Body of pancreas (tissue), 4 donors: Measurements from ENCODE around the gene CD84. TPM values are rescaled to one million over a fixed set of nuclear protein-coding genes. Genes with fewer than 3 reads are reported as not detected.

Experiments used
- ATAC-seq: fragments of 150-250 bp; one replicate; pipeline ENCODE4 v1.9.1; 2016
- DNase-seq, 4 donors: peaks; one replicate each; pipeline ENCODE4 v3.0.0-alpha.2; 2019
- H3K27ac ChIP-seq, 4 donors: fragments of 200-600 bp; sonication (generic); 1 replicate in 3 of 4; 2 replicates in 1 of 4; pipeline versions ENCODE4 v1.5.1 to v1.6.1; 2016 to 2019; ENCODE audit warnings: mild to moderate bottlenecking in 1 of 4, mixed read lengths in 1 of 4, moderate library complexity in 1 of 4
- H3K27me3 ChIP-seq, 2 donors: fragments of 200-600 bp; sonication (generic); one replicate each; pipeline ENCODE4 v1.6.0; 2016; ENCODE audit warnings: mild to moderate bottlenecking in 1 of 2
- H3K36me3 ChIP-seq, 2 donors: fragments of 200-600 bp; sonication (generic); replicated peaks in 1 of 2; 2 replicates each; pipeline ENCODE4 v1.5.1; 2016; ENCODE audit warnings: low read depth in 2 of 2; ENCODE audit not compliant: insufficient read depth in 1 of 2
- H3K4me1 ChIP-seq: fragments of 200-600 bp; sonication (generic); one replicate; pipeline ENCODE4 v1.6.0; 2016
- H3K4me3 ChIP-seq, 2 donors: fragments of 200-600 bp; sonication (generic); 1 replicate in 1 of 2; 2 replicates in 1 of 2; pipeline ENCODE4 v1.5.1; 2016 to 2019
- H3K9me3 ChIP-seq, 3 donors: fragments of 200-600 bp; sonication (generic); 1 replicate in 2 of 3; 2 replicates in 1 of 3; pipeline ENCODE4 v1.5.1; 2016
- POLR2A ChIP-seq, 3 donors: fragments of 450-650 bp; IDR thresholded peaks; one replicate each; pipeline ENCODE4 v1.6.1; 2016; ENCODE audit warnings: antibody characterized with exemption in 3 of 3, mild to moderate bottlenecking in 2 of 3
- WGBS, 2 donors: methylation state at CpG; one replicate each; pipeline ENCODE4 v1.1.5; 2017; 5-methylcytosine and 5-hydroxymethylcytosine counted together
- intact Hi-C: fragments of 100-400 bp; cut with DNase I; formaldehyde crosslinking; loops from one replicate; pipeline ENCODE4 v1.15.1; 2023
- total RNA-seq, 2 donors: library from RNA; depleted of rRNA; stranded (reverse); fragments of >200 nt; gene quantifications; one replicate each; pipeline ENCODE4 v1.1.0, GENCODE V29; 2016
- TF ChIP-seq, protein P1 (sequence below), 7 experiments: fragments of 450-650 bp in 4 of 7; fragments of 200-600 bp in 3 of 7; sonication (generic) in 3 of 7; IDR thresholded peaks; one replicate each; pipeline ENCODE4 v1.5.1; 2016 to 2019; ENCODE audit warnings: antibody characterized with exemption in 7 of 7

CD84 gene
- total RNA-seq, 2 donors from 2014 or later, result 3.0 to 7.0 TPM

DNA sequence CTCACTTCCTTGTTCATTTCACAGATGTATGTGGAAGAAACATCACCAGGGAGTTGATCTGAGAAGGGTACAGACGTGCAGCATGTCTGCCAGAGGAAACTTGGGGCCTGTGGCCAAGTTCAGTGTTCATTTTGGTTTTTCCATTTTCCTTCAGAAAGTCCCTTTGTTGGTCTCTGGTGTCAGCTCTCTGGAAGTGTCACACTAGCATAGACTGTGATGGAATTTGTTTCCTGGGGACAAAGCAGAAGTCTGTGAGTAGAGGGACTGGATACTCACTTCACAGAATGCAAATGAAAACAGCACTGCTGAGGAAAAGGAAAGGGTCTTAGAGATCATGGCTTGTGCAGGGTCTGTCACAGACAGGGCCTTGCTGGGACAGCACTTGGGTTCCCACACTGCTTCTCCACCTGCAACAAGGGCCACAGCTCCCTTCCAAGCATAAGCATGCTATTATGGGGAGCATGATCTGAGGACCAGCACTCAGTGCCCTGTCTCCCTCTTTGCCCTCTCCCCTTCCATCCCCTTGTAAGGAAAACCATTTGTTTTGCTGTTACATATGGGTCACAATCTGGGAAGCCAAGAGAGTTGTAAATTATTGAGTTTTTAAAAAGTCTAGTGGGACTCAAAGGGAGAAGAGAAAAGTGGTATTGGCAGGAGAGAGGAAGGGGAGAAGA, 31.4 kb upstream of the CD84 start:
- no peaks in the 10 kb centered on the region for H3K36me3 ChIP-seq
- H3K27ac ChIP-seq, result no peak overlapping the region
- H3K4me3 ChIP-seq, result no peak overlapping the region
- H3K9me3 ChIP-seq, result no peaks in the 10 kb centered on the region
- no peak for ATAC-seq
- H3K27me3 ChIP-seq, result no peaks in the 10 kb centered on the region
- intact Hi-C loops, result no loop called here
- no peak for TF ChIP-seq POLR2A (IDR thresholded peaks at IDR 0.05)
- TF ChIP-seq, protein P1, sequence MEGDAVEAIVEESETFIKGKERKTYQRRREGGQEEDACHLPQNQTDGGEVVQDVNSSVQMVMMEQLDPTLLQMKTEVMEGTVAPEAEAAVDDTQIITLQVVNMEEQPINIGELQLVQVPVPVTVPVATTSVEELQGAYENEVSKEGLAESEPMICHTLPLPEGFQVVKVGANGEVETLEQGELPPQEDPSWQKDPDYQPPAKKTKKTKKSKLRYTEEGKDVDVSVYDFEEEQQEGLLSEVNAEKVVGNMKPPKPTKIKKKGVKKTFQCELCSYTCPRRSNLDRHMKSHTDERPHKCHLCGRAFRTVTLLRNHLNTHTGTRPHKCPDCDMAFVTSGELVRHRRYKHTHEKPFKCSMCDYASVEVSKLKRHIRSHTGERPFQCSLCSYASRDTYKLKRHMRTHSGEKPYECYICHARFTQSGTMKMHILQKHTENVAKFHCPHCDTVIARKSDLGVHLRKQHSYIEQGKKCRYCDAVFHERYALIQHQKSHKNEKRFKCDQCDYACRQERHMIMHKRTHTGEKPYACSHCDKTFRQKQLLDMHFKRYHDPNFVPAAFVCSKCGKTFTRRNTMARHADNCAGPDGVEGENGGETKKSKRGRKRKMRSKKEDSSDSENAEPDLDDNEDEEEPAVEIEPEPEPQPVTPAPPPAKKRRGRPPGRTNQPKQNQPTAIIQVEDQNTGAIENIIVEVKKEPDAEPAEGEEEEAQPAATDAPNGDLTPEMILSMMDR (IDR thresholded peaks at IDR 0.05), result no peak
- no peak for DNase-seq
- WGBS, 2 donors, result 13 to 21% methylated on average over 1 of the region's 1 CpG
- no peaks in the 10 kb centered on the region for H3K4me1 ChIP-seq

DNA sequence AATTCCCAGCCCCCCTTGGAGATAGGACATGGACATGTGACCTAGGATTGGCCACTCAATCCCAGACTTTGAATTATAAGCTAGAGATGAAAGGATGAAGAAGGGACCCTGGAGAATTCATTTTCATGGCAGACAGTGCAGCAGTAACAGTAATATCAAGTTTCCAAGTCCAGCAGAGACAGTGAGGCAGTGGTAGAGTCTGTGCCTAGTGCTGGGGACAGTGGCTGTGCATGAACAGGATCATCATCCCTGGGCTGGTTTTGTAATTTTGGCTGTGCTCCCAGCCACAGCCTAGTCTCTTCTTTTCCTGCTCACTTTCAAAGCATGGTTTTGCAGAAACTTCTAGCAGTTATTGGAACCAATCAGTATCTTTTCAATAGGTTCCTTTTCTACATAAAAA, 29.6 kb upstream of the CD84 start:
- Histone ChIP-seq H3K27me3 (no peaks in the 10 kb centered on the region), H3K9me3 (no peaks in the 10 kb centered on the region), H3K27ac (no peak overlapping the region), H3K36me3 (no peaks in the 10 kb centered on the region), H3K4me1 (no peaks in the 10 kb centered on the region), H3K4me3 (no peak overlapping the region)
- DNase-seq (no peak), ATAC-seq (no peak)
- intact Hi-C loops, result loop anchor here (5.0 kb wide), 1 partner anchor 182 kb away; no protein-coding TSS in a partner anchor
- TF ChIP-seq, protein P1 (IDR thresholded peaks at IDR 0.05), result no peak
- no peak for TF ChIP-seq POLR2A (IDR thresholded peaks at IDR 0.05)

DNA sequence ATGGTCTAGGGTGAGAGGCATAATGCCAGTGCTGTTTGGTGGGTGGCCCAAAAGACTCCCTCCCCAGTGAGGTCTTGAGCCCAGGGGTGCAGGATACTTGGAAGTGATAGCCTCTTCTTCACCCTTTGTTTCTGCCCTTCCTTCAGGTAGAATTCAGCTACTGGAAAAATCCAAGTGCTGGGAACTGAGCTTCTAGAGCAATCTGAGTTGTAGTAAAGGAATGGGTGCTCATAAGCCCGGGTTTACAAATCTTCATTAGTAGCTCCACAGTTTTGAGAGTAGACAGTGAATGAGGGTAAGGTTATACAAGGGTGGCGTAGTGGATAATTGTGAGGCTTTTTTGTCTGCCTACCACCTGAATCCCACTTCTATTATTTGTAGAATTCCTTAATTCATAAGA, 29.2 kb upstream of the CD84 start:
- 41 to 47% methylated on average over 2 of the region's 2 CpGs for WGBS, 2 donors
- no peak for ATAC-seq
- no peaks in the 10 kb centered on the region for H3K9me3 ChIP-seq
- TF ChIP-seq, protein P1 (IDR thresholded peaks at IDR 0.05), result no peak
- no peak for TF ChIP-seq POLR2A (IDR thresholded peaks at IDR 0.05)
- no peak for DNase-seq
- H3K27ac ChIP-seq, result no peak overlapping the region
- no peak overlapping the region for H3K4me3 ChIP-seq
- H3K4me1 ChIP-seq, result no peaks in the 10 kb centered on the region
- H3K27me3 ChIP-seq, result no peaks in the 10 kb centered on the region
- intact Hi-C loops, result loop anchor here (5.0 kb wide), 1 partner anchor 181 kb away; no protein-coding TSS in a partner anchor
- H3K36me3 ChIP-seq, result no peaks in the 10 kb centered on the region

- H3K4me1 ChIP-seq, result no peaks in the 10 kb centered on the region
- TF ChIP-seq POLR2A (IDR thresholded peaks at IDR 0.05), result no peak
- TF ChIP-seq, protein P1 (IDR thresholded peaks at IDR 0.05), result no peak
- no peaks in the 10 kb centered on the region for H3K36me3 ChIP-seq
- no peak for DNase-seq
- 70 to 74% methylated on average over 6 of the region's 6 CpGs for WGBS, 2 donors
- no peaks in the 10 kb centered on the region for H3K9me3 ChIP-seq
- intact Hi-C loops, result loop anchor here (5.0 kb wide), 1 partner anchor 181 kb away; no protein-coding TSS in a partner anchor
- H3K27me3 ChIP-seq, result no peaks in the 10 kb centered on the region
- ATAC-seq, result no peak
- H3K27ac ChIP-seq, result no peak overlapping the region
- H3K4me3 ChIP-seq, result no peak overlapping the region
Measured at GRCh38 chr1:160608057-160608456, 28.8 kb upstream of the CD84 start.

GRCh38 chr1:160607672-160608032, 28.4 kb upstream of the CD84 start:
- ATAC-seq (no peak), DNase-seq (no peak)
- H3K27me3 ChIP-seq, result no peaks in the 10 kb centered on the region
- TF ChIP-seq POLR2A (IDR thresholded peaks at IDR 0.05), result no peak
- TF ChIP-seq, protein P1 (IDR thresholded peaks at IDR 0.05), result no peak
- 76 to 100% methylated on average over 1 of the region's 1 CpG for WGBS, 2 donors
- no peaks in the 10 kb centered on the region for H3K9me3 ChIP-seq
- H3K4me3 ChIP-seq, result no peak overlapping the region
- no peaks in the 10 kb centered on the region for H3K4me1 ChIP-seq
- no peaks in the 10 kb centered on the region for H3K36me3 ChIP-seq
- intact Hi-C loops, result loop anchor here (5.0 kb wide), 1 partner anchor 180 kb away; no protein-coding TSS in a partner anchor
- H3K27ac ChIP-seq, result no peak overlapping the region
